Liver (tissue), 9 donors: Measurements from ENCODE around the gene PRSS33. TPM values are rescaled to one million over a fixed set of nuclear protein-coding genes. Genes with fewer than 3 reads are reported as not detected.

Experiments used
- DNase-seq: peaks from one replicate; pipeline ENCODE4 v3.0.0-alpha.2; 2017; ENCODE audit warnings: low spot score
- H3K27ac ChIP-seq, 2 donors: one replicate each; pipeline ENCODE4 v1.7.0; 2013; ENCODE audit warnings: inconsistent platforms in 2 of 2, low read length in 2 of 2, control low read depth in 1 of 2, low read depth in 1 of 2, mild to moderate bottlenecking in 1 of 2
- H3K27me3 ChIP-seq, 4 donors: one replicate each; pipeline versions ENCODE4 v1.6.1 to v1.7.0; 2013; ENCODE audit warnings: low read length in 3 of 4, inconsistent platforms in 1 of 4, mild to moderate bottlenecking in 1 of 4, moderate library complexity in 1 of 4; ENCODE audit not compliant: control insufficient read depth in 4 of 4, insufficient read depth in 4 of 4
- H3K36me3 ChIP-seq, 4 donors: one replicate each; pipeline versions ENCODE4 v1.6.1 to v1.7.0; 2013; ENCODE audit warnings: low read length in 3 of 4, mild to moderate bottlenecking in 3 of 4, low read depth in 1 of 4, moderate library complexity in 1 of 4; ENCODE audit not compliant: control insufficient read depth in 4 of 4, insufficient read depth in 3 of 4
- H3K4me1 ChIP-seq, 4 donors: one replicate each; pipeline versions ENCODE4 v1.6.1 to v1.7.0; 2013; ENCODE audit warnings: low read length in 3 of 4, mild to moderate bottlenecking in 3 of 4, moderate library complexity in 1 of 4; ENCODE audit not compliant: control insufficient read depth in 4 of 4, insufficient read depth in 4 of 4
- H3K4me3 ChIP-seq, 3 donors: one replicate each; pipeline versions ENCODE4 v1.6.1 to v1.7.0; 2013; ENCODE audit warnings: low read length in 3 of 3, control low read depth in 1 of 3, low read depth in 1 of 3, mild to moderate bottlenecking in 1 of 3
- H3K9ac ChIP-seq, 2 donors: one replicate each; pipeline ENCODE4 v1.7.0; 2013; ENCODE audit warnings: low read length in 2 of 2, mild to moderate bottlenecking in 2 of 2, moderate library complexity in 2 of 2, control low read depth in 1 of 2, low read depth in 1 of 2
- H3K9me3 ChIP-seq, 4 donors: one replicate each; pipeline versions ENCODE4 v1.6.1 to v1.7.0; 2013; ENCODE audit warnings: low read length in 3 of 4; ENCODE audit not compliant: control insufficient read depth in 4 of 4
- ATF3 ChIP-seq: IDR thresholded peaks from 2 replicates; pipeline ENCODE4 v1.6.1; 2016; ENCODE audit warnings: antibody characterized with exemption
- EGR1 ChIP-seq, 2 donors: IDR thresholded peaks; 2 replicates each; pipeline ENCODE4 v1.6.1; 2016 to 2018; ENCODE audit warnings: antibody characterized with exemption in 2 of 2, low read depth in 2 of 2
- FOXA1 ChIP-seq: IDR thresholded peaks from 2 replicates; pipeline ENCODE4 v1.6.1; 2016; ENCODE audit warnings: antibody characterized with exemption
- FOXA2 ChIP-seq: IDR thresholded peaks from 2 replicates; pipeline ENCODE4 v1.6.1; 2016; ENCODE audit warnings: antibody characterized with exemption
- GABPA ChIP-seq, 2 donors: IDR thresholded peaks in 1 of 2; conservative IDR thresholded peaks in 1 of 2; 2 replicates each; pipeline ENCODE4 v1.6.1; 2016; ENCODE audit warnings: antibody characterized with exemption in 2 of 2, mild to moderate bottlenecking in 1 of 2, moderate library complexity in 1 of 2
- HNF4A ChIP-seq, 2 donors: conservative IDR thresholded peaks; 2 replicates each; pipeline ENCODE4 v1.6.1; 2016; ENCODE audit warnings: antibody characterized with exemption in 2 of 2, mild to moderate bottlenecking in 2 of 2
- HNF4G ChIP-seq: IDR thresholded peaks from 2 replicates; pipeline ENCODE4 v1.6.1; 2016; ENCODE audit warnings: antibody characterized with exemption
- JUND ChIP-seq, 2 donors: IDR thresholded peaks; 2 replicates each; pipeline ENCODE4 v1.6.1; 2016; ENCODE audit warnings: antibody characterized with exemption in 2 of 2
- MAX ChIP-seq: IDR thresholded peaks from 2 replicates; pipeline ENCODE4 v1.6.1; 2016; ENCODE audit warnings: antibody characterized with exemption
- NR2F2 ChIP-seq: IDR thresholded peaks from 2 replicates; pipeline ENCODE4 v1.6.1; 2016; ENCODE audit warnings: antibody characterized with exemption
- RAD21 ChIP-seq, 2 donors: IDR thresholded peaks; 2 replicates each; pipeline ENCODE4 v1.6.1; 2016; ENCODE audit warnings: antibody characterized with exemption in 2 of 2, mild to moderate bottlenecking in 2 of 2
- REST ChIP-seq: IDR thresholded peaks from 2 replicates; pipeline ENCODE4 v1.6.1; 2016; ENCODE audit warnings: antibody characterized with exemption, mild to moderate bottlenecking
- RXRA ChIP-seq, 2 donors: IDR thresholded peaks; 2 replicates each; pipeline ENCODE4 v1.6.1; 2017 to 2018; ENCODE audit warnings: antibody characterized with exemption in 2 of 2, mild to moderate bottlenecking in 1 of 2
- SP1 ChIP-seq: IDR thresholded peaks from 2 replicates; pipeline ENCODE4 v1.6.1; 2018; ENCODE audit warnings: antibody characterized with exemption, mild to moderate bottlenecking
- TAF1 ChIP-seq: conservative IDR thresholded peaks from 2 replicates; pipeline ENCODE4 v1.6.1; 2016; ENCODE audit warnings: antibody characterized with exemption, mild to moderate bottlenecking
- YY1 ChIP-seq: IDR thresholded peaks from 2 replicates; pipeline ENCODE4 v1.6.1; 2016; ENCODE audit warnings: antibody characterized with exemption, mild to moderate bottlenecking
- ZBTB33 ChIP-seq: IDR thresholded peaks from 2 replicates; pipeline ENCODE4 v1.6.1; 2016; ENCODE audit warnings: antibody characterized with exemption
- WGBS: extraction: QIAGEN DNeasy Blood & Tissue Kit; methylation state at CpG from one replicate; pipeline ENCODE4 v1.1.7; 2013; 5-methylcytosine and 5-hydroxymethylcytosine counted together
- polyA plus RNA-seq, 2 donors: library from polyadenylated mRNA; stranded (reverse) in 1 of 2; unstranded in 1 of 2; fragments of 200-250 nt in 1 of 2; fragments of >200 nt in 1 of 2; fragmentation: Nextera tagmentation in 1 of 2; extraction: Ambion mirVana in 1 of 2; gene quantifications; one replicate each; pipeline versions ENCODE4 v1.2.1 to v1.2.3, GENCODE V29; 2013 to 2015
- total RNA-seq, 2 donors: library from RNA; depleted of rRNA; stranded (reverse); fragments of >200 nt; gene quantifications; one replicate each; pipeline ENCODE4 v1.2.3, GENCODE V29; 2014
- donor health status: healthy.
- donor health status: healthy.
- donor health status: healthy.
- donor health status: healthy.
- donor health status: healthy.

The PRSS33 gene
- total and polyA plus RNA-seq, 4 donors = not detected

- no peak for DNase-seq
- TF ChIP-seq FOXA1 (no peak), EGR1 (IDR thresholded peaks at IDR 0.05; ENCODE audit: low read depth in 2 of 2) (no peak), ATF3 (no peak), NR2F2 (no peak), YY1 (no peak), REST (no peak), TAF1 (no peak), JUND (IDR thresholded peaks at IDR 0.05) (no peak)
Observed at GRCh38 chr16:2777903-2778629, 9.3 kb downstream of the PRSS33 start.

GRCh38 chr16:2777231-2777902 lies 10.0 kb downstream of the PRSS33 start, which contains the start of gene ELOB:
Gene ELOB, minus strand, starts transcription at chr16:2777280. Its CDS starts 41 bp downstream, at chr16:2777239.
- peak; percentile 90 for DNase-seq
- H3K9ac ChIP-seq = peak within 1 kb of the TSS; percentile 86 to 89
- H3K4me1 ChIP-seq = peaks cover 10 to 24% (median 18%) of the 10 kb centered on the region in 4 donors
- no peaks in the 10 kb centered on the region for H3K9me3 ChIP-seq
- peak within 1 kb of the TSS; percentile 91 to 99 for H3K27ac ChIP-seq
- under 1% methylated on average over 70 of the region's 70 CpGs for WGBS
- peaks cover 2 to 18% (median 5%) of the 10 kb centered on the region in 4 donors for H3K36me3 ChIP-seq
- TF ChIP-seq YY1 = peak; percentile 98
- TF ChIP-seq TAF1 = no peak
- TF ChIP-seq NR2F2 = peak; percentile 30
- H3K27me3 ChIP-seq = no peaks in the 10 kb centered on the region
- H3K4me3 ChIP-seq = peak within 1 kb of the TSS; percentile 90 to 95 (median 93)

More at GRCh38 chr16:2777903-2778629, 9.3 kb downstream of the PRSS33 start:
- Histone ChIP-seq H3K4me1 (peaks cover 10 to 24% (median 18%) of the 10 kb centered on the region in 4 donors), H3K9ac (peak overlapping the region; percentile 86 to 89), H3K27ac (peak overlapping the region; percentile 91 to 99), H3K9me3 (no peaks in the 10 kb centered on the region), H3K4me3 (peak overlapping the region; percentile 85 to 95 (median 90)), H3K27me3 (no peaks in the 10 kb centered on the region), H3K36me3 (peaks cover 0 to 15% (median 4%) of the 10 kb centered on the region in 4 donors)
- 15% methylated on average over 27 of the region's 27 CpGs for WGBS

- under 1% methylated on average over 72 of the region's 72 CpGs for WGBS
- no peaks in the 10 kb centered on the region for H3K9me3 ChIP-seq
- H3K27ac ChIP-seq = peak overlapping the region; percentile 17 to 38
- peaks cover 10 to 26% (median 18%) of the 10 kb centered on the region in 4 donors for H3K4me1 ChIP-seq
- no peaks in the 10 kb centered on the region for H3K27me3 ChIP-seq
- peak overlapping the region; percentile 86 to 93 (median 90) for H3K4me3 ChIP-seq
- H3K36me3 ChIP-seq = peaks cover 3 to 23% (median 7%) of the 10 kb centered on the region in 4 donors
- H3K9ac ChIP-seq = peak overlapping the region; percentile 33 to 72
- peak; percentile 59 for DNase-seq
- TF ChIP-seq EGR1 (IDR thresholded peaks at IDR 0.05; ENCODE audit: low read depth in 2 of 2) (no peak), HNF4A (conservative IDR thresholded peaks at IDR 0.05) (no peak), RAD21 (IDR thresholded peaks at IDR 0.05) (no peak), GABPA (IDR thresholded peaks at IDR 0.05 in 1 of 2, conservative IDR thresholded peaks at IDR 0.05 in 1 of 2) (no peak), NR2F2 (no peak), YY1 (no peak), MAX (no peak), HNF4G (no peak), ZBTB33 (no peak), SP1 (no peak), FOXA2 (no peak), ATF3 (no peak), RXRA (IDR thresholded peaks at IDR 0.05) (no peak)
Observed at GRCh38 chr16:2776500-2777139, 10.7 kb downstream of the PRSS33 start.
